CD4-positive, alpha-beta T cell treated with Interleukin-10 for 1 hour (primary cell): ENCODE results near the gene GEMIN7.

Experiments
- DNase-seq: peaks from one replicate; pipeline ENCODE4 v3.0.0-alpha.2; 2020

GEMIN7 gene, protein sequence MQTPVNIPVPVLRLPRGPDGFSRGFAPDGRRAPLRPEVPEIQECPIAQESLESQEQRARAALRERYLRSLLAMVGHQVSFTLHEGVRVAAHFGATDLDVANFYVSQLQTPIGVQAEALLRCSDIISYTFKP

GRCh38 chr19:45079063-45079910 lies at the start of gene GEMIN7:
Gene GEMIN7 (plus strand): TSS chr19:45079260. CDS start chr19:45090115, 10,855 bp downstream.
- peak; percentile 81 for DNase-seq

GRCh38 chr19:45030825-45031224 lies 48.2 kb upstream of the GEMIN7 start:
- no peak for DNase-seq

- no peak for DNase-seq
Observed at GRCh38 chr19:45032421-45032820, 46.6 kb upstream of the GEMIN7 start.

DNA sequence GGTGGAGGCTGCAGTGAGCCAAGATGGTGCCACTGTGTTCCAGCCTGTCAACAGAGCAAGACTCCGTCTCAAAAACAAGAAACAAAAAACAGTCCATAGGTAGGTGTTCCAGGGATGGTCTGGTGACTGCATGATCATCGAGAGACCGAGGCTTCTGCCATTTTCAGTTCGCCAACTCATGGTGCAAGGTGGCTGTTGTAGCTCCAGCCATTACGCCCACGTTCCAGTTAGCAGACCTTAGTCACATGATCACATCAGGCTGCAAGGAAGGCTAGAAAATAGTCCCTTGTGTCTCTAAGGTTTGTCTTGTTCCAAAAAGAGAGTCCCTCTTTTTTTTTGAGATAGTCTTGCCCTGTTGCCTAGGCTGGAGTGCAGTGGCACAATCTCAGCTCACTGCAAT lies 43.3 kb upstream of the GEMIN7 start:
- DNase-seq = no peak

GRCh38 chr19:45037393-45038169 lies 41.5 kb upstream of the GEMIN7 start:
- DNase-seq = no peak

GRCh38 chr19:45038931-45039893 lies 39.8 kb upstream of the GEMIN7 start, which contains the start of gene CLASRP:
Gene CLASRP (plus strand): TSS chr19:45039045. CDS start chr19:45040213, 1,168 bp downstream.
- DNase-seq = peak; percentile 89

- DNase-seq = no peak
Observed at GRCh38 chr19:45040059-45040771, 38.8 kb upstream of the GEMIN7 start.

DNA sequence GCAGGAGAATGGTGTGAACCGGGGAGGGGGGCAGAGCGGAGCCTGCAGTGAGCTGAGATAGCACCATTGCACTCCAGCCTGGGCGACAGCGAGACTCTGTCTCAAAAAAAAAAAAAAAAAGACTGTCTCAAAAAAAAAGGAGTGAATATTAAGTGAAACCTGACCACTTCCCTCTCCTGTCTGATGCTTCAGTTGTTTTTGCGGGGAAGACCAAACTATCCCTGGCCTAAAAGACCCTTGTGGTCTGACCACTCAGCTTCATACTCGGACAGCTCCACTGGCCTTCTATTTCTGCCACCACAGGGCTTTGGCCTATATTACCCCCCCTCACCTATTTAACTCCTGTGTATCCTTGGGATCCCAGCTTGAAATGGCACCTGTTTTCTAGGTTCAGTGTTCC lies 37.9 kb upstream of the GEMIN7 start:
- no peak for DNase-seq

- no peak for DNase-seq
Observed at GRCh38 chr19:45045671-45046353, 33.2 kb upstream of the GEMIN7 start.

- DNase-seq = no peak
Observed at GRCh38 chr19:45046355-45046754, 32.7 kb upstream of the GEMIN7 start.

DNA sequence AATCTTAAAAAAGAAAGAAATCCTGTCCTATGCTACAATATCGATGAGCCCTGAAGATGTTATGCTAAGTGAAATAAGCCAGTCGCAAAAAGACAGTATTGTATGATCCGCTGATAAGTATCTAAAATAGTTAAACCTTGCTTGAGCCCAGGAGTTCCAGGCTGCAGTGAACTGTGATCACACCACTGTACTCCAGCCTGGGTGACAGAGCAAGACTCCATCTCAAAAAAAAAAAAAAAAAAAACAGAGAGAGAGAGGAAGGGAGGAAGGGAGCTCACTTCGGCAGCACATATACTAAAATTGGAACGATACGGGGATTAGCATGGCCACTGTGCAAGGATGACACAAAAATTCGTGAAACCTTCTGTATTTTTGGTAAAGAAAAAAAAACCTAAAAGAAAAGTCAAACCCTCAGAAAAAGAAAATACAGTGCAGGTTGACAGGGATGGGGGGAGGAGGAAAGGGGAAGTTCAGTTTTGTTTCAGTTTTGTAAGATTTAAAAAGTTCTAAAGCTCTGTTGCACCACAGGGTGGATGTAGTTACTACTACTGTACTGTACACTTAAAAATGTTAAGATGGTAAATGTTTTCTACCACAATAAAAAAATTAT lies 31.8 kb upstream of the GEMIN7 start:
- DNase-seq = no peak

GRCh38 chr19:45049073-45049736 lies 29.9 kb upstream of the GEMIN7 start:
- no peak for DNase-seq

- DNase-seq = no peak
Observed at GRCh38 chr19:45050036-45050435, 29.0 kb upstream of the GEMIN7 start.

GRCh38 chr19:45051929-45052579 lies 27.0 kb upstream of the GEMIN7 start:
- no peak for DNase-seq

- no peak for DNase-seq
Observed at GRCh38 chr19:45056831-45057230, 22.2 kb upstream of the GEMIN7 start.

- no peak for DNase-seq
Observed at GRCh38 chr19:45057444-45057843, 21.6 kb upstream of the GEMIN7 start.

DNA sequence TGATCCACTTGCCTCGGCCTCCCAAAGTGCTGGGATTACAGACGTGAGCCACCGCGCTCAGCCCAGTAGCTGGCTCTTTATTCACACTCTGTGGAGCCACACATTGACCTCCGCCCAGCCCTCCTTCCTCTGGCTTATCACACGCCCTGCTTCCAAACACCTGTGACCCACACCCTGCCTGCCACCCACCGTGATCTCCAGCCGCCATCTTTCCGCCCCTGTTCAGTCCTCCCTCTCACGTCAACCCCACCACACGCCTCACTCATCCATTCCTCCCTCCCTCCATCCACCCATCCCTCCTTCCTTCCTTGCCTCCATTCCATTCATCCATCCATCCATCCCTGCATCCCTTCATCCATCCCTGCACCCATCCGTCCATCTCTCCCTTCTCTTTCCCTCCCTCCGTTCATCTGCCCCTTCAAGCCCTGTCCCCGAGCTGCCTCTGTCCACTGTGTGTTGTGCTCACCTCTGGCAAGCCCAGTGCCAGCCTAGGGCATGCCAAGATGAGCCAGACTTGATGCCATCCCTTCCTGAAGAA lies 20.4 kb upstream of the GEMIN7 start:
- DNase-seq = no peak

DNA sequence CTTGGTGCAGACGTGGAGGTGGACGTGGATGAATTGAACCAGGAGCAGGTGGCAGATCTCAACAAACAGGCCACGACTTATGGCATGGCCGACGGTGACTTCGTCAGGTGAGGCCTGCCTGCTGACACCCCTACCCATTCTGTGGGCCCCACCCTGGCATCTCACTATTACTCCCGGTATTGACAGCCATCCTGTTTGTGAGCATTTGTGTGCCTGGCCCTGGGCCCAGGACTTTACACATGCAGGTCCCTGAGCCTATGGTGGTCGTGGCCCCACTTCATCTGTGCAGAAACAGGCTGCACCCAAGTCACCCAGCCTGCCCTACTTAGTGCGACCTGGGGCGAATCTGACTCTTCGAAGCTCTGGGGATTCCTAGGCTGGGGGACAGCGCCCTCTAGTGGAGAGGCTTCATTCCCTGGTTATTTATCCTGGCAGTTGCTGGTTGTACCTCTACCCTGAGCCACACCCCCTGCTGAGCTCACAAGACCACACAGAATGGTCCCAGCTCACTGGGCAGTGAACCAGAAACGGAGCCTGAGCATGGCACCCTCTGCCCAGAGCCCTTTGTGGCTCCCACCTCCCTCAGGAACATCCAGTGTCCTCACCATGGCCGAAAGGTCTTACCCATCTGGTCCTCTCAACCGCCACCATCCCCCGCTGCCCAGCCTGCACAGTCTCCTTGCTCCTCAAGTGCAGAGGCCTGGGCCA lies 19.6 kb upstream of the GEMIN7 start:
- DNase-seq = peak; percentile 87

GRCh38 chr19:45061965-45062364 lies 17.1 kb upstream of the GEMIN7 start:
- DNase-seq = no peak
